NT2/D1 (cell line): ENCODE results near the gene AZU1.

Source experiments
- SUZ12 ChIP-seq: IDR thresholded peaks from 2 replicates; pipeline ENCODE4 v1.6.1; 2011; ENCODE audit not compliant: insufficient read length, insufficient read depth; ENCODE audit errors: extremely low read depth
- YY1 ChIP-seq: IDR thresholded peaks from 2 replicates; pipeline ENCODE4 v1.6.1; 2011; ENCODE audit not compliant: insufficient read length, insufficient read depth
- ZNF274 ChIP-seq: IDR thresholded peaks from 2 replicates; pipeline ENCODE4 v1.6.1; 2011; ENCODE audit warnings: mild to moderate bottlenecking, low read depth, low read length

GRCh38 chr19:861141-861755 is 33.6 kb downstream of the AZU1 start:
- TF ChIP-seq ZNF274 (no peak), YY1 (no peak), SUZ12 (no peak)
